SK-N-SH treated with all-trans-retinoic acid at 6 μM for 48 hours (cell line): ENCODE data around the gene JAK1.

Source experiments
- ARNTL ChIP-seq: fragments of 450-650 bp; formaldehyde crosslinking; IDR thresholded peaks from 2 replicates; pipeline ENCODE4 v1.5.0; 2020; ENCODE audit warnings: low read depth, mild to moderate bottlenecking, moderate library complexity, borderline replicate concordance
- GLIS3 ChIP-seq: fragments of 250-450 bp; sonication (Bioruptor Pico); IDR thresholded peaks from 2 replicates; pipeline ENCODE4 v1.5.0; 2020; ENCODE audit warnings: mild to moderate bottlenecking, moderate library complexity
- OSR1 ChIP-seq: fragments of 250-450 bp; sonication (Bioruptor Pico); IDR thresholded peaks from 2 replicates; pipeline ENCODE4 v1.8.0; 2022; ENCODE audit warnings: moderate library complexity, mild to moderate bottlenecking, inconsistent platforms
- ZC3H10 ChIP-seq: fragments of 250-450 bp; sonication (Bioruptor Pico); IDR thresholded peaks from 2 replicates; pipeline ENCODE4 v1.5.1; 2021; ENCODE audit warnings: mild to moderate bottlenecking, moderate library complexity
- ZFP3 ChIP-seq: fragments of 250-450 bp; sonication (Bioruptor Pico); IDR thresholded peaks from 2 replicates; pipeline ENCODE4 v1.5.0; 2020; ENCODE audit warnings: mild to moderate bottlenecking, moderate library complexity
- ZNF8 ChIP-seq: fragments of 450-650 bp; formaldehyde crosslinking; IDR thresholded peaks from 2 replicates; pipeline ENCODE4 v1.5.0; 2020; ENCODE audit warnings: mild to moderate bottlenecking, moderate library complexity
- TF ChIP-seq, protein P1 (sequence below): fragments of 250-450 bp; sonication (Bioruptor Pico); IDR thresholded peaks from 2 replicates; pipeline ENCODE4 v1.5.0; 2020; ENCODE audit warnings: mild to moderate bottlenecking, moderate library complexity
- TF ChIP-seq, protein P2 (sequence below): fragments of 250-450 bp; sonication (Bioruptor Pico); IDR thresholded peaks from 2 replicates; pipeline ENCODE4 v1.8.0; 2020; ENCODE audit warnings: mild to moderate bottlenecking, moderate library complexity, borderline replicate concordance

DNA sequence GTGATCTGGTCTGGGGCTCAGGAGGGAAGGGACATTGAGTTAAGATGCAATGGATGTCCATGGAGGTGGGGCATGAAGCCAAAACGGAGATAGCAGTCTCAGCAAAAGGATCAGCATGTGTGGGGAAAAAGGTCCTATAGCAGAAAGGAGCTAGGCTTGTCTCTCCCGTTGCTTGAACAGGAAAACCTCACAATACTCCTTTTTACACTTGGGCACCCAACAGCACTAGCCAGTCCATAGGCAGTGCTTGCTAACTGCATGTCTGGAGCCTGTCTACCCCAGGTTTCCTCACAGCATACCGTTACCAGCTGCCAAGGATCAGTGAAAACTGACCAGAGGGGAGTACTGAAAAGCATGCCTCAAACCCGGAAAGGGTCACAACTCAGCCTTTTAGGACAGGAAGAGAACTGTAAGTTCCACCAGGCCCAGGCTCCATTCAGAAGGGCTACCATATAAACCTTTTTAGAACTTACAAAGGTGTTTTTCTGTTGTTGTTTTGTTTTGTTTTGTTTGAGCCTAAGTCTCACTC lies 78.6 kb downstream of the JAK1 start:
- TF ChIP-seq ZNF8 (CRISPR knock-in tag) (no peak), GLIS3 (CRISPR knock-in tag) (no peak), ZC3H10 (CRISPR knock-in tag) (no peak), ARNTL (CRISPR knock-in tag) (no peak), ZFP3 (CRISPR knock-in tag) (no peak), OSR1 (CRISPR knock-in tag) (no peak)
- TF ChIP-seq, protein P1, sequence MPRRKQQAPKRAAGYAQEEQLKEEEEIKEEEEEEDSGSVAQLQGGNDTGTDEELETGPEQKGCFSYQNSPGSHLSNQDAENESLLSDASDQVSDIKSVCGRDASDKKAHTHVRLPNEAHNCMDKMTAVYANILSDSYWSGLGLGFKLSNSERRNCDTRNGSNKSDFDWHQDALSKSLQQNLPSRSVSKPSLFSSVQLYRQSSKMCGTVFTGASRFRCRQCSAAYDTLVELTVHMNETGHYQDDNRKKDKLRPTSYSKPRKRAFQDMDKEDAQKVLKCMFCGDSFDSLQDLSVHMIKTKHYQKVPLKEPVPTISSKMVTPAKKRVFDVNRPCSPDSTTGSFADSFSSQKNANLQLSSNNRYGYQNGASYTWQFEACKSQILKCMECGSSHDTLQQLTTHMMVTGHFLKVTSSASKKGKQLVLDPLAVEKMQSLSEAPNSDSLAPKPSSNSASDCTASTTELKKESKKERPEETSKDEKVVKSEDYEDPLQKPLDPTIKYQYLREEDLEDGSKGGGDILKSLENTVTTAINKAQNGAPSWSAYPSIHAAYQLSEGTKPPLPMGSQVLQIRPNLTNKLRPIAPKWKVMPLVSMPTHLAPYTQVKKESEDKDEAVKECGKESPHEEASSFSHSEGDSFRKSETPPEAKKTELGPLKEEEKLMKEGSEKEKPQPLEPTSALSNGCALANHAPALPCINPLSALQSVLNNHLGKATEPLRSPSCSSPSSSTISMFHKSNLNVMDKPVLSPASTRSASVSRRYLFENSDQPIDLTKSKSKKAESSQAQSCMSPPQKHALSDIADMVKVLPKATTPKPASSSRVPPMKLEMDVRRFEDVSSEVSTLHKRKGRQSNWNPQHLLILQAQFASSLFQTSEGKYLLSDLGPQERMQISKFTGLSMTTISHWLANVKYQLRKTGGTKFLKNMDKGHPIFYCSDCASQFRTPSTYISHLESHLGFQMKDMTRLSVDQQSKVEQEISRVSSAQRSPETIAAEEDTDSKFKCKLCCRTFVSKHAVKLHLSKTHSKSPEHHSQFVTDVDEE (CRISPR knock-in tag) = no peak
- TF ChIP-seq, protein P2, sequence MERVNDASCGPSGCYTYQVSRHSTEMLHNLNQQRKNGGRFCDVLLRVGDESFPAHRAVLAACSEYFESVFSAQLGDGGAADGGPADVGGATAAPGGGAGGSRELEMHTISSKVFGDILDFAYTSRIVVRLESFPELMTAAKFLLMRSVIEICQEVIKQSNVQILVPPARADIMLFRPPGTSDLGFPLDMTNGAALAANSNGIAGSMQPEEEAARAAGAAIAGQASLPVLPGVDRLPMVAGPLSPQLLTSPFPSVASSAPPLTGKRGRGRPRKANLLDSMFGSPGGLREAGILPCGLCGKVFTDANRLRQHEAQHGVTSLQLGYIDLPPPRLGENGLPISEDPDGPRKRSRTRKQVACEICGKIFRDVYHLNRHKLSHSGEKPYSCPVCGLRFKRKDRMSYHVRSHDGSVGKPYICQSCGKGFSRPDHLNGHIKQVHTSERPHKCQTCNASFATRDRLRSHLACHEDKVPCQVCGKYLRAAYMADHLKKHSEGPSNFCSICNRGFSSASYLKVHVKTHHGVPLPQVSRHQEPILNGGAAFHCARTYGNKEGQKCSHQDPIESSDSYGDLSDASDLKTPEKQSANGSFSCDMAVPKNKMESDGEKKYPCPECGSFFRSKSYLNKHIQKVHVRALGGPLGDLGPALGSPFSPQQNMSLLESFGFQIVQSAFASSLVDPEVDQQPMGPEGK (CRISPR knock-in tag) = no peak
